Measurements from ENCODE around the gene MARCHF11. TPM values are rescaled to one million over a fixed set of nuclear protein-coding genes. Genes with fewer than 3 reads are reported as not detected.

Gene MARCHF11
- total RNA-seq, 1 experiment from 2014 or later: not detected

DNA sequence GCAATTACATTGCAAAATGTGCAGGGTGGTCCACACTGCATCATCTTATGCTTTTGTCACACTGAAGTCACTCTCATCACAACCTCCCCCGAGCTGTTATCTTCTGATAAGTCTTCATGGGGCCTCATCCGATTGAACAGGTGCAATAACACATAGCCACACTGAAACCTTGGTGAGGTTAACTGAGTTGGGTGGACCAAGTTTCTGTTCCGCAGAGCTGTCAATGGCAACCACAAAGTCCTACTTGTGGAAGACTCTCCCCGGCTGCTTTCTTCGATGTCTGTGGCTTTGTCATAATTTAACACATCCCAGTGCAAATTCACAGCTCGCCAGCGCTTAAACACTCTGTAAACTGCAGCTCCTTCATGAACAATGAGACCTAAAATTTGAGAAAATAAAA is 112.2 kb downstream of the MARCHF11 start:
- ChIA-PET CTCF (no interaction called here), POLR2A (no interaction called here)
- Histone ChIP-seq H3K4me3 (ENCODE audit: low read depth in 2 of 2, low read length in 2 of 2) (no peak overlapping the region), H3K4me1 (ENCODE audit: control insufficient read depth, insufficient read depth, low read length) (no peaks in the 10 kb centered on the region), H3K27ac (ENCODE audit: low read length) (no peak overlapping the region), H3K9me3 (ENCODE audit: control insufficient read depth, insufficient read depth, low read depth, low read length) (no peaks in the 10 kb centered on the region), H3K27me3 (ENCODE audit: control insufficient read depth, insufficient read depth, low read length) (no peaks in the 10 kb centered on the region), H3K36me3 (ENCODE audit: control insufficient read depth, insufficient read depth, low read length) (no peaks in the 10 kb centered on the region)
- no peak for ATAC-seq
- no TSS peak for BruUV-seq (replicated peaks)
- in situ Hi-C loops (cut with HindIII; ENCODE audit: low pct_unique_long_range_greater_than_20kb, low sequenced_read_pairs) (no loop called here), intact Hi-C loops (cut with micrococcal nuclease; ENCODE audit: unreplicated experiment) (no loop called here)
- no peak for DNase-seq (ENCODE audit: low read depth, low spot score)
- TF ChIP-seq, protein P1, sequence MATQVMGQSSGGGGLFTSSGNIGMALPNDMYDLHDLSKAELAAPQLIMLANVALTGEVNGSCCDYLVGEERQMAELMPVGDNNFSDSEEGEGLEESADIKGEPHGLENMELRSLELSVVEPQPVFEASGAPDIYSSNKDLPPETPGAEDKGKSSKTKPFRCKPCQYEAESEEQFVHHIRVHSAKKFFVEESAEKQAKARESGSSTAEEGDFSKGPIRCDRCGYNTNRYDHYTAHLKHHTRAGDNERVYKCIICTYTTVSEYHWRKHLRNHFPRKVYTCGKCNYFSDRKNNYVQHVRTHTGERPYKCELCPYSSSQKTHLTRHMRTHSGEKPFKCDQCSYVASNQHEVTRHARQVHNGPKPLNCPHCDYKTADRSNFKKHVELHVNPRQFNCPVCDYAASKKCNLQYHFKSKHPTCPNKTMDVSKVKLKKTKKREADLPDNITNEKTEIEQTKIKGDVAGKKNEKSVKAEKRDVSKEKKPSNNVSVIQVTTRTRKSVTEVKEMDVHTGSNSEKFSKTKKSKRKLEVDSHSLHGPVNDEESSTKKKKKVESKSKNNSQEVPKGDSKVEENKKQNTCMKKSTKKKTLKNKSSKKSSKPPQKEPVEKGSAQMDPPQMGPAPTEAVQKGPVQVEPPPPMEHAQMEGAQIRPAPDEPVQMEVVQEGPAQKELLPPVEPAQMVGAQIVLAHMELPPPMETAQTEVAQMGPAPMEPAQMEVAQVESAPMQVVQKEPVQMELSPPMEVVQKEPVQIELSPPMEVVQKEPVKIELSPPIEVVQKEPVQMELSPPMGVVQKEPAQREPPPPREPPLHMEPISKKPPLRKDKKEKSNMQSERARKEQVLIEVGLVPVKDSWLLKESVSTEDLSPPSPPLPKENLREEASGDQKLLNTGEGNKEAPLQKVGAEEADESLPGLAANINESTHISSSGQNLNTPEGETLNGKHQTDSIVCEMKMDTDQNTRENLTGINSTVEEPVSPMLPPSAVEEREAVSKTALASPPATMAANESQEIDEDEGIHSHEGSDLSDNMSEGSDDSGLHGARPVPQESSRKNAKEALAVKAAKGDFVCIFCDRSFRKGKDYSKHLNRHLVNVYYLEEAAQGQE (IDR thresholded peaks at IDR 0.05; ENCODE audit: insufficient read depth in 1 of 2, low read depth in 2 of 2, low read length in 1 of 2): no peak
- TF ChIP-seq, protein P2, sequence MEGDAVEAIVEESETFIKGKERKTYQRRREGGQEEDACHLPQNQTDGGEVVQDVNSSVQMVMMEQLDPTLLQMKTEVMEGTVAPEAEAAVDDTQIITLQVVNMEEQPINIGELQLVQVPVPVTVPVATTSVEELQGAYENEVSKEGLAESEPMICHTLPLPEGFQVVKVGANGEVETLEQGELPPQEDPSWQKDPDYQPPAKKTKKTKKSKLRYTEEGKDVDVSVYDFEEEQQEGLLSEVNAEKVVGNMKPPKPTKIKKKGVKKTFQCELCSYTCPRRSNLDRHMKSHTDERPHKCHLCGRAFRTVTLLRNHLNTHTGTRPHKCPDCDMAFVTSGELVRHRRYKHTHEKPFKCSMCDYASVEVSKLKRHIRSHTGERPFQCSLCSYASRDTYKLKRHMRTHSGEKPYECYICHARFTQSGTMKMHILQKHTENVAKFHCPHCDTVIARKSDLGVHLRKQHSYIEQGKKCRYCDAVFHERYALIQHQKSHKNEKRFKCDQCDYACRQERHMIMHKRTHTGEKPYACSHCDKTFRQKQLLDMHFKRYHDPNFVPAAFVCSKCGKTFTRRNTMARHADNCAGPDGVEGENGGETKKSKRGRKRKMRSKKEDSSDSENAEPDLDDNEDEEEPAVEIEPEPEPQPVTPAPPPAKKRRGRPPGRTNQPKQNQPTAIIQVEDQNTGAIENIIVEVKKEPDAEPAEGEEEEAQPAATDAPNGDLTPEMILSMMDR (IDR thresholded peaks at IDR 0.05): no peak
- TF ChIP-seq TCF7L2 (IDR thresholded peaks at IDR 0.05; ENCODE audit: low read depth, low read length) (no peak), SIN3A (IDR thresholded peaks at IDR 0.05; ENCODE audit: borderline replicate concordance, insufficient read depth, low read depth, low read length) (no peak), POLR2AphosphoS5 (IDR thresholded peaks at IDR 0.05; ENCODE audit: low read depth, low read length) (no peak)

DNA sequence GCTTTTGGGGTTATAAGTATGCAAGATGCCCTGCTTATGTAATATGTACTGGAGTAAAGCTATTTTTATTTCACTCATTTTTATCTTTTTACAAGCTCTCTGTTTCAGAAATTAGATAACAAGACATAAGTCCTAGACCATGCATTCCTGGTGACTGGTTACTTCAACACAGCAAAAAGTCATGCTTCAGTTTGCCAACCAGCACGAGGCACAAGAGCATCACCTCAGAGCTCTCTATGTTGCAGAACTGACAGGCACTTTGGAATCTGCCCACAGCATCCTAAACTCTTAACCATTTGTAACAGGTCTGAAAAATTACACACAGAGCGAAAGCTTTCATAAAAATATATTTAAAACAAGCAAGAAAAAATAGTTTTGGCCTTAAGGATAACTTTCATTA is 112.8 kb downstream of the MARCHF11 start:
- BruUV-seq (replicated peaks): no TSS peak
- intact Hi-C loops (cut with micrococcal nuclease; ENCODE audit: unreplicated experiment) (no loop called here), in situ Hi-C loops (cut with HindIII; ENCODE audit: low pct_unique_long_range_greater_than_20kb, low sequenced_read_pairs) (no loop called here)
- no peaks in the 10 kb centered on the region for H3K27me3 ChIP-seq (ENCODE audit: control insufficient read depth, insufficient read depth, low read length)
- ChIA-PET POLR2A (no interaction called here), CTCF (no interaction called here)
- H3K9me3 ChIP-seq (ENCODE audit: control insufficient read depth, insufficient read depth, low read depth, low read length): no peaks in the 10 kb centered on the region
- H3K4me1 ChIP-seq (ENCODE audit: control insufficient read depth, insufficient read depth, low read length): no peaks in the 10 kb centered on the region
- DNase-seq (ENCODE audit: low read depth, low spot score): no peak
- no peak overlapping the region for H3K27ac ChIP-seq (ENCODE audit: low read length)
- TF ChIP-seq, protein P1 (IDR thresholded peaks at IDR 0.05; ENCODE audit: insufficient read depth in 1 of 2, low read depth in 2 of 2, low read length in 1 of 2): no peak
- H3K36me3 ChIP-seq (ENCODE audit: control insufficient read depth, insufficient read depth, low read length): no peaks in the 10 kb centered on the region
- H3K4me3 ChIP-seq (ENCODE audit: low read depth in 2 of 2, low read length in 2 of 2): no peak overlapping the region
- ATAC-seq: no peak

Measured in Panc1 (cell line).